Esophagus squamous epithelium (tissue), 5 donors: ENCODE measurements around the gene AOPEP. TPM values are rescaled to one million over a fixed set of nuclear protein-coding genes. Genes with fewer than 3 reads are reported as not detected.
A peak's percentile ranks its signal among the peaks of the same experiment; 100 is the strongest.

Experiments used
- DNase-seq: peaks from one replicate; lab custom pipeline; 2025; lab: John Stamatoyannopoulos, UW
- H3K27ac ChIP-seq, 4 donors: fragments of 200-600 bp; sonication (generic); one replicate each; pipeline ENCODE4 v1.5.1; 2016 to 2019; ENCODE audit warnings: mild to moderate bottlenecking in 1 of 4
- H3K27me3 ChIP-seq, 4 donors: fragments of 200-600 bp; sonication (generic); 1 replicate in 3 of 4; 2 replicates in 1 of 4; pipeline versions ENCODE4 v1.5.1 to v1.6.0; 2017 to 2021; ENCODE audit warnings: antibody characterized with exemption in 1 of 4
- H3K36me3 ChIP-seq, 3 donors: fragments of 200-600 bp; sonication (generic); one replicate each; pipeline ENCODE4 v1.5.1; 2016 to 2019
- H3K4me1 ChIP-seq, 3 donors: fragments of 200-600 bp; sonication (generic); one replicate each; pipeline ENCODE4 v1.5.1; 2017 to 2019
- H3K4me3 ChIP-seq, 4 donors: fragments of 200-600 bp; sonication (generic); 1 replicate in 3 of 4; 2 replicates in 1 of 4; pipeline ENCODE4 v1.5.1; 2016 to 2019; ENCODE audit warnings: mild to moderate bottlenecking in 2 of 4, moderate library complexity in 1 of 4
- H3K9me3 ChIP-seq, 3 donors: fragments of 200-600 bp; sonication (generic); one replicate each; pipeline ENCODE4 v1.5.1; 2016 to 2019
- CTCF ChIP-seq, 6 experiments: fragments of 450-650 bp in 4 of 6; fragments of 200-600 bp in 2 of 6; sonication (generic) in 2 of 6; IDR thresholded peaks; one replicate each; pipeline ENCODE4 v1.5.1; 2016 to 2019; ENCODE audit warnings: antibody characterized with exemption in 6 of 6, mild to moderate bottlenecking in 4 of 6, moderate library complexity in 4 of 6
- POLR2A ChIP-seq, 4 donors: fragments of 450-650 bp; IDR thresholded peaks; one replicate each; pipeline ENCODE4 v1.6.1; 2017; ENCODE audit warnings: antibody characterized with exemption in 4 of 4, mild to moderate bottlenecking in 4 of 4, moderate library complexity in 3 of 4
- WGBS, 2 donors: methylation state at CpG; one replicate each; pipeline ENCODE4 v1.1.5; 2018; 5-methylcytosine and 5-hydroxymethylcytosine counted together
- intact Hi-C: fragments of 100-400 bp; cut with DNase I; formaldehyde crosslinking; loops from one replicate; pipeline ENCODE4 v1.15.0; 2022
- total RNA-seq, 4 donors: library from RNA; depleted of rRNA; stranded (reverse); fragments of >200 nt; gene quantifications; one replicate each; pipeline ENCODE4 v1.1.0, GENCODE V29; 2016
- donor health status: DM: yes; HTN: yes; CAD: no.

AOPEP gene
- total RNA-seq, 4 donors from 2014 or later = 101 to 300 (median 115) TPM

- DNase-seq = no peak
- Histone ChIP-seq H3K9me3 (no peaks in the 10 kb centered on the region), H3K36me3 (peaks cover 0 to 21% (median 0%) of the 10 kb centered on the region in 3 donors), H3K4me1 (peaks cover 0 to 75% (median 21%) of the 10 kb centered on the region in 3 donors), H3K27ac (peak overlapping the region; percentile 97 to 100 (median 99)), H3K27me3 (peaks cover 0 to 10% (median 0%) of the 10 kb centered on the region in 4 donors), H3K4me3 (peak overlapping the region; percentile 55 to 90 (median 72))
- 11 to 23% methylated on average over 7 to 15 of the region's 15 CpGs for WGBS, 2 donors
- TF ChIP-seq POLR2A (IDR thresholded peaks at IDR 0.05) (no peak), CTCF (IDR thresholded peaks at IDR 0.05) (no peak)
- intact Hi-C loops = loop anchor here (10.0 kb wide), 2 partner anchors 83 to 223 kb away; no protein-coding TSS in a partner anchor
Measured at GRCh38 chr9:95008151-95008771, 281.8 kb downstream of the AOPEP start.

- WGBS, 2 donors = 22 to 25% methylated on average over 5 of the region's 5 CpGs
Measured at GRCh38 chr9:95009459-95009858, 283.0 kb downstream of the AOPEP start.

GRCh38 chr9:95010431-95010838 is 283.9 kb downstream of the AOPEP start:
- peak overlapping the region in 2 of 4 donors; percentile 5 to 90 for H3K4me3 ChIP-seq
- intact Hi-C loops = loop anchor here (10.0 kb wide), 1 partner anchor 54 kb away; no protein-coding TSS in a partner anchor
- peaks cover 0 to 86% (median 30%) of the 10 kb centered on the region in 3 donors for H3K4me1 ChIP-seq

More at GRCh38 chr9:95009459-95009858, 283.0 kb downstream of the AOPEP start:
- Histone ChIP-seq H3K4me3 (peak overlapping the region in 3 of 4 donors; percentile 61 to 90 (median 82)), H3K36me3 (peaks cover 0 to 26% (median 0%) of the 10 kb centered on the region in 3 donors), H3K4me1 (peaks cover 0 to 76% (median 24%) of the 10 kb centered on the region in 3 donors), H3K27me3 (peaks cover 0 to 7% (median 0%) of the 10 kb centered on the region in 4 donors), H3K9me3 (no peaks in the 10 kb centered on the region), H3K27ac (peak overlapping the region; percentile 79 to 99 (median 98))
- intact Hi-C loops = loop anchor here (10.0 kb wide), 2 partner anchors 85 to 225 kb away; no protein-coding TSS in a partner anchor
- DNase-seq = no peak
- TF ChIP-seq POLR2A (IDR thresholded peaks at IDR 0.05) (no peak), CTCF (IDR thresholded peaks at IDR 0.05) (no peak)

GRCh38 chr9:95012035-95012708 is 285.7 kb downstream of the AOPEP start:
- Histone ChIP-seq H3K9me3 (no peaks in the 10 kb centered on the region), H3K4me1 (peaks cover 0 to 99% (median 45%) of the 10 kb centered on the region in 3 donors), H3K27ac (peak overlapping the region; percentile 44 to 99 (median 84)), H3K27me3 (no peaks in the 10 kb centered on the region), H3K4me3 (peak overlapping the region in 2 of 4 donors; percentile 0 to 18), H3K36me3 (peaks cover 0 to 53% (median 3%) of the 10 kb centered on the region in 3 donors)
- TF ChIP-seq CTCF (IDR thresholded peaks at IDR 0.05) (no peak), POLR2A (IDR thresholded peaks at IDR 0.05) (no peak)
- intact Hi-C loops = loop anchor here (10.0 kb wide), 1 partner anchor 53 kb away; no protein-coding TSS in a partner anchor
- WGBS, 2 donors = 34 to 37% methylated on average over 7 of the region's 7 CpGs
- no peak for DNase-seq

More at GRCh38 chr9:95010431-95010838, 283.9 kb downstream of the AOPEP start:
- 44% methylated on average over 5 of the region's 5 CpGs for WGBS, 2 donors
- Histone ChIP-seq H3K27me3 (no peaks in the 10 kb centered on the region), H3K9me3 (no peaks in the 10 kb centered on the region), H3K27ac (peak overlapping the region; percentile 80 to 99 (median 98)), H3K36me3 (peaks cover 0 to 36% (median 0%) of the 10 kb centered on the region in 3 donors)
- TF ChIP-seq POLR2A (IDR thresholded peaks at IDR 0.05) = no peak
- TF ChIP-seq CTCF (IDR thresholded peaks at IDR 0.05) = no peak
- DNase-seq = no peak
